RCC 7860 (cell line): ENCODE data around the gene MYO7A.

Experiments used
- DNase-seq: peaks from one replicate; pipeline ENCODE4 v3.0.0-alpha.2; 2015; ENCODE audit warnings: low spot score
- FAIRE-seq: peaks from 2 replicates; lab custom pipeline; 2012; peaks lifted over from hg19 to GRCh38; lab: Jason Lieb, UNC

The MYO7A gene

GRCh38 chr11:77126156-77126775 is 1.8 kb upstream of the MYO7A start:
- FAIRE-seq (no peak), DNase-seq (no peak)

GRCh38 chr11:77126861-77127234 is 1.2 kb upstream of the MYO7A start:
- no peak for FAIRE-seq
- no peak for DNase-seq

- no peak for DNase-seq
- FAIRE-seq: no peak
Measured at GRCh38 chr11:77127235-77127911, 673 bp upstream of the MYO7A start.

- FAIRE-seq (no peak), DNase-seq (no peak)
Measured at GRCh38 chr11:77129069-77129841, 1.2 kb downstream of the MYO7A start.

- FAIRE-seq (no peak), DNase-seq (no peak)
Measured at GRCh38 chr11:77129842-77130756, 2.1 kb downstream of the MYO7A start.

GRCh38 chr11:77130763-77131513 is 2.9 kb downstream of the MYO7A start:
- FAIRE-seq (no peak), DNase-seq (peak; percentile 24)

GRCh38 chr11:77131560-77131959 is 3.5 kb downstream of the MYO7A start:
- DNase-seq: no peak
- FAIRE-seq: no peak

GRCh38 chr11:77135069-77135468 is 7.0 kb downstream of the MYO7A start:
- DNase-seq: no peak
- FAIRE-seq: no peak

- no peak for FAIRE-seq
- peak; percentile 21 for DNase-seq
Measured at GRCh38 chr11:77136074-77136473, 8.0 kb downstream of the MYO7A start.

- FAIRE-seq (no peak), DNase-seq (no peak)
Measured at GRCh38 chr11:77136784-77137420, 8.9 kb downstream of the MYO7A start.

- no peak for FAIRE-seq
- no peak for DNase-seq
Measured at GRCh38 chr11:77137421-77137820, 9.4 kb downstream of the MYO7A start.

GRCh38 chr11:77138106-77138649 is 10.1 kb downstream of the MYO7A start:
- FAIRE-seq (no peak), DNase-seq (no peak)

- FAIRE-seq: no peak
- DNase-seq: no peak
Measured at GRCh38 chr11:77139201-77139600, 11.2 kb downstream of the MYO7A start.

GRCh38 chr11:77140231-77140851 is 12.3 kb downstream of the MYO7A start:
- FAIRE-seq (no peak), DNase-seq (no peak)

GRCh38 chr11:77141034-77141433 is 13.0 kb downstream of the MYO7A start:
- peak; percentile 24 for DNase-seq
- FAIRE-seq: no peak

- no peak for DNase-seq
- no peak for FAIRE-seq
Measured at GRCh38 chr11:77141475-77141874, 13.4 kb downstream of the MYO7A start.

- DNase-seq: no peak
- FAIRE-seq: no peak
Measured at GRCh38 chr11:77142091-77142975, 14.3 kb downstream of the MYO7A start.

GRCh38 chr11:77143405-77144020 is 15.5 kb downstream of the MYO7A start:
- FAIRE-seq (no peak), DNase-seq (no peak)
